MM.1S (cell line): Measurements from ENCODE around the gene CACNB2.

ENCODE experiments used
- EZH2 ChIP-seq: fragments of 300-600 bp; sonication (generic); optimal IDR thresholded peaks from 2 replicates; pipeline ENCODE3; 2017; ENCODE audit warnings: low read depth, mild to moderate bottlenecking, antibody characterized with exemption, low read length, mixed read lengths
- TF ChIP-seq, protein P1 (sequence below): fragments of 300-600 bp; sonication (generic); IDR thresholded peaks from 2 replicates; pipeline ENCODE4 v1.5.1; 2016; ENCODE audit warnings: antibody characterized with exemption, low read length, mixed read lengths

DNA sequence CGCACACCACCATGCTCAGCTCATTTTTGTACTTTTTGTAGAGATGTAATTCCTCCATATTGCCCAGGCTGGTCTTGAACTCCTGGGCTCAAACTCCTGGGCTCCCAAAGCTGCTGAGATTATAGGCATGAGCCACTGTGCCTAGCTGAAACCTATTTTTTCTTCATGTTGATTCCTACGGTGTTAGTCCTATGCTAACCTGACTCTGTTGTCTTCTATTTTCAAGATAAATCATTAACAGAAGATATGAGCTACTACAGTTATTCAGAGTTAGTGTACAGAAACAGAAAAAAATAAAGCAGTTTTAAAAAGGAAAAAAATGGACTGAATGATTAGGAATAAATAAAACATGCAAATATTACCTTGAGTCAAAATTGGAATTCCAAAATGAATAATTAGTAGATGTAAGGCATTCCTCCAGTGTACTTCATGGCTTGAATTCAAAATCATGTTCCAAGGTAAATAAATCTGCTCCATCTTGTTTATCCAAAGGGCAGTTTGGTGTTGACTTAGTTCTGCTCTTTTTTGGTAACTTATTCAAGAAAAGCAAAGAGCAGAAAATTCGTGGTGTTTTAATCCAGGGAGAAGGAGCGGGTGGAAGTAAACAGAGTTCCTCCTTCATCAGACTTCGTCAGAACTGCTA is 185.8 kb downstream of the CACNB2 start:
- TF ChIP-seq EZH2 = no peak
- TF ChIP-seq, protein P1, sequence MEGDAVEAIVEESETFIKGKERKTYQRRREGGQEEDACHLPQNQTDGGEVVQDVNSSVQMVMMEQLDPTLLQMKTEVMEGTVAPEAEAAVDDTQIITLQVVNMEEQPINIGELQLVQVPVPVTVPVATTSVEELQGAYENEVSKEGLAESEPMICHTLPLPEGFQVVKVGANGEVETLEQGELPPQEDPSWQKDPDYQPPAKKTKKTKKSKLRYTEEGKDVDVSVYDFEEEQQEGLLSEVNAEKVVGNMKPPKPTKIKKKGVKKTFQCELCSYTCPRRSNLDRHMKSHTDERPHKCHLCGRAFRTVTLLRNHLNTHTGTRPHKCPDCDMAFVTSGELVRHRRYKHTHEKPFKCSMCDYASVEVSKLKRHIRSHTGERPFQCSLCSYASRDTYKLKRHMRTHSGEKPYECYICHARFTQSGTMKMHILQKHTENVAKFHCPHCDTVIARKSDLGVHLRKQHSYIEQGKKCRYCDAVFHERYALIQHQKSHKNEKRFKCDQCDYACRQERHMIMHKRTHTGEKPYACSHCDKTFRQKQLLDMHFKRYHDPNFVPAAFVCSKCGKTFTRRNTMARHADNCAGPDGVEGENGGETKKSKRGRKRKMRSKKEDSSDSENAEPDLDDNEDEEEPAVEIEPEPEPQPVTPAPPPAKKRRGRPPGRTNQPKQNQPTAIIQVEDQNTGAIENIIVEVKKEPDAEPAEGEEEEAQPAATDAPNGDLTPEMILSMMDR = no peak
